Mesangial cell (primary cell): ENCODE measurements around the gene CACNB1. TPM values are rescaled to one million over a fixed set of nuclear protein-coding genes. Genes with fewer than 3 reads are reported as not detected.

Source experiments
- total RNA-seq: library from RNA; depleted of rRNA; stranded (reverse); fragments of >200 nt; gene quantifications from 2 replicates; pipeline ENCODE4 v1.2.3, GENCODE V29; 2015

Gene CACNB1
- total RNA-seq = 4.6 and 4.9 TPM in 2 replicates

GRCh38 chr17:39197380-39198185 lies at the start of gene CACNB1:
CACNB1 (minus strand) TSS chr17:39197669; CDS start chr17:39197495, 174 bp downstream.

DNA sequence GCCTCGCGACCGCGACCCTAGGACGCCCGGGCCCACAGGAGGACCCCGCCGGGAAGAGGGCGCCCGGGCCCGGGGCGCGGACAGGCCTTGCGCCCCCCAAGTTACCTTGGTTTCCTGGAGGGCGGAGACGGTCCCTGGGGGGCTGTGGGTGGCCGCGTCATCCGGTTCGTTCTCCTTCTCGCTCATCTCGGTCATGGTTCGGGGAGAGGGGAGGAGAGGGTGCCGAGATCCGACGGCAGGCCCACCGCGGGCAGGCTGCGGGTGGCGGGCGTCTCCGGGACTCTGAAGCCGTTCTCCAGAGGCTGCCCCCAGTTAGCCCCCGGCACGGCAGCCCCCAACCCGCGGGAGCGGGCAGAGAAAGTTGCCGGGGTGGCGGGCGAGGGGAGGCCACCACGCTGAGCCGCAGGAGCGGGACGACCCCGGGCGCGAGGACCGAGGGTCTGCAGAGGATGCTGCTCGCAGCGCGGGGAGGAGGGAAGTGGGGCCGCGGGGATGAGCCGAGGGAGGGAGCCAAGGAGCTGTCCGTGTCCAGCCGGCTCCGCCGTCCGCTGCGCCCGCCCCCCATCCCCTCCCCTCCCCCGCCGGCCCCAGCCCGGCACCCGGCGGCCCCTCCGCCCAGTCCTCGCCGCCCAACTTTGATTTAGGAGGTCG lies 28.0 kb upstream of the CACNB1 start, which contains the start of gene STAC2:
Gene STAC2, minus strand, starts transcription at position 638 of the 651 bp plus-strand sequence. Its CDS starts 443 bp downstream, at position 195.

DNA sequence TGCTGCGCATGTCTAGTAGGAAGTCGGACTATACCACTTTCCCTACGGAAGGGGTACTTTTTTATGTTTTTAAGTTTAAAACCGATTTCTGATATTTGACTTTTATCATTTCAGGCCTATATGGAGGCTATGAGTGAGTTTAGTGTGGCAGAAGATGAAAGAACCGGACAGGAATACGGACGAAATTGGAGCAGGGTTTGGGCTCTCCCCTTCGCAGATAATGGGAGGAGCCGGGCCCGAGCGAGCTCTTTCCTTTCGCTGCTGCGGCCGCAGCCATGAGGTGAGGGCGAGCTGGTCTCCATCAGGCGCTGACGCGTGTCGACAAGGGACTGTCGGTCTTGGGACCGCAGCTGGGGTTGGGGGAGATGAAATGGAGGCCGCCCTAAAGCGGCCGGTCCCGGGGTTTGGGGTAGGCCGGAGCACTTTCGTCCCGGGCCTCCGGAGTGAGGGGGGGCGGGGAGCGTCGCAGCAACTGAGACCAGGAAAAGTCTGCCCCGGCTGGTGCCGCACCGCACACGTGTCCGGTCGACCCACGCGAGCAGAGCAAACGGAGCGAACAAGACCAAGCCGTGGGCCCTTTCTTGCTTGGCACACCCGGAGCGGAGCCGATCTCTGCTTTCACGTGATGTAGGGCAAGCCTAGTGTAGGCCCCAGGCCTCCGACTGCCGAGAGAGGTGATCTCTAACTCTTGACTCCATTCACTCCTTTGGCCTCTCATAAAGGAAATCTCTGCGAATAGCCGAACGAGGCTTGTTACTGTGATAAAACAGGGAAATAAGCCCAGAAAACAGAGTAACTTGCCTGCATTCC lies 2.8 kb upstream of the CACNB1 start, which contains the start of gene RPL19:
Gene RPL19, plus strand, starts transcription at position 214 of the 810 bp plus-strand sequence. Its CDS starts 62 bp downstream, at position 276.

GRCh38 chr17:39165841-39166349 lies 31.6 kb downstream of the CACNB1 start, which contains the start of gene ARL5C:
ARL5C (minus strand) TSS chr17:39166161; CDS start chr17:39165760, 401 bp downstream.

GRCh38 chr17:39151150-39151942 lies 46.1 kb downstream of the CACNB1 start, which contains the start of gene PLXDC1:
PLXDC1 (minus strand) TSS chr17:39151637; CDS start chr17:39151437, 200 bp downstream.

Other genes with a start within 250 kb of the CACNB1 start
- not detected in 2 replicates for gene FBXO47, start 230.3 kb downstream of the CACNB1 start, total RNA-seq
- gene PLXDC1, start 46.0 kb downstream of the CACNB1 start, total RNA-seq = 0.16 and 0.38 TPM in 2 replicates
- not detected in 2 replicates for gene ARL5C, start 31.5 kb downstream of the CACNB1 start, total RNA-seq
- 1,704 and 1,733 TPM in 2 replicates for gene RPL19, start 2.6 kb upstream of the CACNB1 start, total RNA-seq
- gene STAC2, start 28.3 kb upstream of the CACNB1 start, total RNA-seq = 0.16 TPM in 1 of 2 replicates, not detected in the other
- 3.7 and 15.1 TPM in 2 replicates for gene FBXL20, start 204.0 kb upstream of the CACNB1 start, total RNA-seq